GM12878 (cell line): ENCODE measurements around the gene TMEM161A. TPM values are rescaled to one million over a fixed set of nuclear protein-coding genes. Genes with fewer than 3 reads are reported as not detected.
A peak's percentile ranks its signal among the peaks of the same experiment; 100 is the strongest.

Experiments
- ATAC-seq: fragments of 200-7000 bp; cut with Tn5 transposase; 3 replicates; pipeline ENCODE4 v1.9.1; 2020; ENCODE audit warnings: mild to moderate bottlenecking, moderate library complexity
- BruUV-seq: library from RNA; stranded (reverse); fragments of 400-500 nt; replicated peaks from 2 replicates; lab custom pipeline; 2021; lab: Mats Ljungman, UMichigan
- CTCF ChIA-PET: fragments of 300-600 bp; sonication (Branson Sonifier 250); formaldehyde crosslinking; extraction: SDS; loops from one replicate; lab custom pipeline; 2021; ENCODE audit warnings: inconsistent platforms; lab: Yijun Ruan, JAX
- POLR2A ChIA-PET: fragments of 350-600 bp; formaldehyde crosslinking; extraction: SDS; loops from one replicate; lab custom pipeline; 2021; ENCODE audit warnings: inconsistent platforms; lab: Charles Lee
- RAD21 ChIA-PET: fragments of 300-600 bp; sonication (Branson Sonifier 250); formaldehyde crosslinking; loops from one replicate; lab custom pipeline; 2023; ENCODE audit warnings: antibody characterized with exemption; ENCODE audit not compliant: unreplicated experiment; lab: Charles Lee
- SMC1A ChIA-PET: fragments of 300-600 bp; sonication (Branson Sonifier 250); formaldehyde crosslinking; loops from one replicate; lab custom pipeline; 2023; ENCODE audit not compliant: unreplicated experiment, uncharacterized antibody; lab: Charles Lee
- DNase-seq: peaks from one replicate; pipeline ENCODE4 v3.0.0-alpha.2; 2011; ENCODE audit warnings: low read depth, low spot score
- FAIRE-seq: peaks from 3 replicates; lab custom pipeline; 2011; peaks lifted over from hg19 to GRCh38; lab: Jason Lieb, UNC
- H2AFZ ChIP-seq: 2 replicates; pipeline ENCODE4 v1.6.0; 2011; ENCODE audit warnings: low read depth, low read length, control low read depth; ENCODE audit not compliant: control insufficient read depth
- H3K27ac ChIP-seq: 2 replicates; pipeline ENCODE4 v1.5.1; 2011; ENCODE audit warnings: control low read depth; ENCODE audit not compliant: control insufficient read depth, insufficient read depth
- H3K27me3 ChIP-seq, 2 experiments: replicated peaks in 1 of 2; 2 replicates each; pipeline versions ENCODE4 v1.6.0 to v1.6.1; 2011; ENCODE audit warnings: low read length in 1 of 2; ENCODE audit not compliant: control insufficient read depth in 2 of 2, insufficient read depth in 2 of 2
- H3K36me3 ChIP-seq, 2 experiments: 2 replicates each; pipeline ENCODE4 v1.5.1; 2011; ENCODE audit warnings: low read length in 1 of 2; ENCODE audit not compliant: control insufficient read depth in 2 of 2, insufficient read depth in 2 of 2
- H3K4me1 ChIP-seq: 2 replicates; pipeline ENCODE4 v1.6.1; 2011; ENCODE audit warnings: mild to moderate bottlenecking, low read length, moderate library complexity, mixed read lengths; ENCODE audit not compliant: control insufficient read depth, insufficient read depth
- H3K4me2 ChIP-seq: 2 replicates; pipeline ENCODE4 v1.6.0; 2011; ENCODE audit warnings: control low read depth; ENCODE audit not compliant: control insufficient read depth, insufficient read depth
- H3K4me3 ChIP-seq: fragments of 200-600 bp; sonication (generic); 2 replicates; pipeline ENCODE4 v1.5.1; 2016
- H3K79me2 ChIP-seq: 2 replicates; pipeline ENCODE4 v1.6.0; 2011; ENCODE audit warnings: low read length; ENCODE audit not compliant: control insufficient read depth, insufficient read depth
- H3K9ac ChIP-seq: 2 replicates; pipeline ENCODE4 v1.8.0; 2011; ENCODE audit warnings: low read length, control low read depth, mixed read lengths; ENCODE audit not compliant: control insufficient read depth, insufficient read depth
- H3K9me3 ChIP-seq: replicated peaks from 3 replicates; pipeline ENCODE4 v1.5.1; 2011; ENCODE audit warnings: mild to moderate bottlenecking, low read length; ENCODE audit not compliant: control insufficient read depth, insufficient read depth
- H4K20me1 ChIP-seq: 2 replicates; pipeline ENCODE4 v1.6.0; 2011; ENCODE audit not compliant: control insufficient read depth, insufficient read depth
- MXI1 ChIP-seq: fragments of 150-350 bp; IDR thresholded peaks from 2 replicates; pipeline ENCODE4 v1.6.1; 2011; ENCODE audit warnings: low read depth, mild to moderate bottlenecking, inconsistent platforms, low read length, improper control_type of control experiment
- POLR2A ChIP-seq: IDR thresholded peaks from 2 replicates; pipeline ENCODE4 v1.6.1; 2011; ENCODE audit warnings: low read depth, mild to moderate bottlenecking, low read length
- SPI1 ChIP-seq: IDR thresholded peaks from 2 replicates; pipeline ENCODE4 v1.6.1; 2011; ENCODE audit warnings: low read depth, mild to moderate bottlenecking, low read length, moderate library complexity, borderline replicate concordance; ENCODE audit not compliant: insufficient read depth
- STAT3 ChIP-seq: IDR thresholded peaks from 2 replicates; pipeline ENCODE4 v1.6.1; 2011; ENCODE audit warnings: low read depth, low read length, improper control_type of control experiment
- TBL1XR1 ChIP-seq: IDR thresholded peaks from 2 replicates; pipeline ENCODE4 v1.6.1; 2012; ENCODE audit warnings: low read depth, low read length, improper control_type of control experiment
- WGBS: methylation state at CpG from one replicate; pipeline ENCODE4 v1.1.6; 2016; ENCODE audit warnings: low lambda C conversion rate; ENCODE audit not compliant: insufficient replicate concordance, insufficient coverage; ENCODE audit errors: missing lambda C conversion rate; 5-methylcytosine and 5-hydroxymethylcytosine counted together
- in situ Hi-C: fragments of 300-500 bp; cut with MboI; formaldehyde crosslinking; loops from 9 replicates; pipeline ENCODE4 v1.14.3; 2018; ENCODE audit warnings: mixed read lengths
- intact Hi-C: fragments of 100-400 bp; cut with micrococcal nuclease; formaldehyde crosslinking; loops from one replicate; pipeline ENCODE4 v1.14.2; 2022; ENCODE audit not compliant: unreplicated experiment
- polyA plus RNA-seq, 11 experiments: library from polyadenylated mRNA; depleted of rRNA in 4 of 11; unstranded in 6 of 11; stranded (reverse) in 5 of 11; fragments of >200 nt; fragmentation: Nextera tagmentation in 4 of 11; fragmentation: Illumina TruSeq in 1 of 11; extraction: Ambion mirVana in 4 of 11; extraction: Trizol in 1 of 11; gene quantifications; 1 replicate in 1 of 11; 2 replicates in 10 of 11; pipeline versions ENCODE4 v1.2.1 to v1.2.3, GENCODE V29; 2011 to 2016; ENCODE audit warnings: inconsistent platforms in 2 of 11, missing spikeins in 2 of 11, low read depth in 1 of 11
- total RNA-seq, 4 experiments: library from RNA; depleted of rRNA in 3 of 4; stranded (reverse); fragments of >200 nt in 3 of 4; fragmentation: Illumina TruSeq in 1 of 4; extraction: Trizol in 1 of 4; gene quantifications; 2 replicates each; pipeline versions ENCODE4 v1.2.1 to v1.2.3, GENCODE V29; 2013 to 2021
- TF ChIP-seq, protein P1 (sequence below): IDR thresholded peaks from 2 replicates; pipeline ENCODE4 v1.6.1; 2012; ENCODE audit warnings: low read depth, low read length, improper control_type of control experiment
- TF ChIP-seq, protein P2 (sequence below): IDR thresholded peaks from 2 replicates; pipeline ENCODE4 v1.6.1; 2011; ENCODE audit warnings: borderline replicate concordance, low read depth, mild to moderate bottlenecking, moderate library complexity, low read length; ENCODE audit not compliant: insufficient read depth, poor library complexity, severe bottlenecking

The TMEM161A gene
- total and polyA plus RNA-seq, 10 of the 15 experiments (the other 5 are each of a cell fraction or from before 2014, with no cell fraction given), result 1.1 to 37.1 (median 19.0) TPM

DNA sequence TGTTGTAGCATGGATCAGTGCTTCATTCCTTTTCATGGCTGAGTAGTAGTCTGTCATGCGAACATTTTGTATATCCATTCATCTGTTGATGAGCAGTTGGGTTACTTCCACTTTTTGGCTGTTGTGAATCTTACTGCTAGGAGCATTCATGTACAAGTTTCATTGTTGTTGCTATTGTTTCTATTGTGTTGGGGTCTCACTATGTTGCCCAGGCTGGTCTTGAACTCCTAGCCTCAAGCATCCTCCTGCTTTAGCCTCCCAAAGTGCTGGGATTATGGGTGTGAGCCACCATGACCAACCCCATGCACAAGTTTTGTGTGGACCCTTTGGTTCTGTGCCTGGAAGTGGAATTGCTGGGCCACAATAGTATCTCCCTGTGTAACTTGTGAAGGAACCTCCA lies 58.7 kb downstream of the TMEM161A start (continued):
- TF ChIP-seq, protein P1, sequence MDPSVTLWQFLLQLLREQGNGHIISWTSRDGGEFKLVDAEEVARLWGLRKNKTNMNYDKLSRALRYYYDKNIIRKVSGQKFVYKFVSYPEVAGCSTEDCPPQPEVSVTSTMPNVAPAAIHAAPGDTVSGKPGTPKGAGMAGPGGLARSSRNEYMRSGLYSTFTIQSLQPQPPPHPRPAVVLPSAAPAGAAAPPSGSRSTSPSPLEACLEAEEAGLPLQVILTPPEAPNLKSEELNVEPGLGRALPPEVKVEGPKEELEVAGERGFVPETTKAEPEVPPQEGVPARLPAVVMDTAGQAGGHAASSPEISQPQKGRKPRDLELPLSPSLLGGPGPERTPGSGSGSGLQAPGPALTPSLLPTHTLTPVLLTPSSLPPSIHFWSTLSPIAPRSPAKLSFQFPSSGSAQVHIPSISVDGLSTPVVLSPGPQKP, result no peak

DNA sequence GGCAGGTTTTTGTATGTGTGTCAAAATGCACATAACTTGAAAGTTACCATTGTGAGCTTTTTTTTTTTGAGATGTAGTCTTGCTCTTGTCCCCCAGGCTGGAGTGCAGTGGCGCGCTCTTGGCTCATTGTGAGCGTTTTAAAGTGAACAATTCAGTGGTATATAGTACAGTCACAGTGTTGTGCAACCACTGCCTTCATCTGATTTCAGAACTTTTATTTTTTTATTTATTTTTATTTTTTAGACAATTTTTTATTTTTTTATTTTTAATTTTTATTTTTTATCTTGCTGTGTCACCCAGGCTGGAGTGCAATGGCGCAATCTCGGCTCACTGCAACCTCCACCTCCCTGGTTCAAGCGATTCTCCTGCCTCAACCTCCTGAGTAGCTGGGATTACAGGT lies 59.5 kb downstream of the TMEM161A start:
- in situ Hi-C loops, result no loop called here
- H3K27ac ChIP-seq, result no peak overlapping the region
- no peak overlapping the region for H2AFZ ChIP-seq
- ChIA-PET CTCF (interaction anchor here (1.4 kb wide), 1 partner anchor 11 kb away, joined by 3 read pairs; no protein-coding TSS in a partner anchor), RAD21 (no interaction called here), SMC1A (no interaction called here), POLR2A (no interaction called here)
- no peak for TF ChIP-seq MXI1
- no peak for TF ChIP-seq STAT3
- TF ChIP-seq, protein P2, sequence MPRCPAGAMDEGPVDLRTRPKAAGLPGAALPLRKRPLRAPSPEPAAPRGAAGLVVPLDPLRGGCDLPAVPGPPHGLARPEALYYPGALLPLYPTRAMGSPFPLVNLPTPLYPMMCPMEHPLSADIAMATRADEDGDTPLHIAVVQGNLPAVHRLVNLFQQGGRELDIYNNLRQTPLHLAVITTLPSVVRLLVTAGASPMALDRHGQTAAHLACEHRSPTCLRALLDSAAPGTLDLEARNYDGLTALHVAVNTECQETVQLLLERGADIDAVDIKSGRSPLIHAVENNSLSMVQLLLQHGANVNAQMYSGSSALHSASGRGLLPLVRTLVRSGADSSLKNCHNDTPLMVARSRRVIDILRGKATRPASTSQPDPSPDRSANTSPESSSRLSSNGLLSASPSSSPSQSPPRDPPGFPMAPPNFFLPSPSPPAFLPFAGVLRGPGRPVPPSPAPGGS, result peak; percentile 30
- no peak for TF ChIP-seq SPI1
- TF ChIP-seq TBL1XR1, result no peak
- TF ChIP-seq POLR2A, result no peak
- intact Hi-C loops, result no loop called here
- no peak for ATAC-seq
- 0 out of 2 replicates have a peak, but pooled peaks cover 3% of the 10 kb centered on the region for H4K20me1 ChIP-seq
- WGBS, result 95% methylated on average over 6 of the region's 6 CpGs
- BruUV-seq, result no TSS peak
- no peaks in the 10 kb centered on the region for H3K4me1 ChIP-seq
- no peaks in the 10 kb centered on the region for H3K79me2 ChIP-seq
- FAIRE-seq, result no peak
- no peak for DNase-seq
- H3K27me3 ChIP-seq, result no peaks in the 10 kb centered on the region
- no peak overlapping the region for H3K4me3 ChIP-seq
- H3K9me3 ChIP-seq, result no peaks in the 10 kb centered on the region
- H3K4me2 ChIP-seq, result no peak overlapping the region
- H3K36me3 ChIP-seq, result no peaks in the 10 kb centered on the region; a peak in 2 of 4 replicates
- no peak overlapping the region for H3K9ac ChIP-seq
